Smooth muscle cell (in vitro differentiated cells): Measurements from ENCODE around the gene IL2RA. TPM values are rescaled to one million over a fixed set of nuclear protein-coding genes. Genes with fewer than 3 reads are reported as not detected.

ENCODE experiments used
- DNase-seq: peaks from one replicate; lab custom pipeline; 2025; ENCODE audit not compliant: unreplicated experiment; lab: John Stamatoyannopoulos, UW
- H2AFZ ChIP-seq: fragments of 200-600 bp; sonication (generic); 2 replicates; pipeline ENCODE4 v1.6.0; 2016; ENCODE audit warnings: antibody characterized with exemption, low read depth, mild to moderate bottlenecking
- H3F3A ChIP-seq: fragments of 200-600 bp; sonication (generic); 2 replicates; pipeline ENCODE4 v1.6.0; 2017; ENCODE audit warnings: antibody characterized with exemption, low read depth
- H3K27ac ChIP-seq: fragments of 200-600 bp; sonication (generic); 2 replicates; pipeline ENCODE4 v1.5.1; 2016; ENCODE audit warnings: low read depth, mild to moderate bottlenecking
- H3K27me3 ChIP-seq: fragments of 200-600 bp; sonication (generic); 2 replicates; pipeline ENCODE4 v1.6.1; 2016; ENCODE audit warnings: low read depth, mild to moderate bottlenecking
- H3K36me3 ChIP-seq: fragments of 200-600 bp; sonication (generic); 2 replicates; pipeline ENCODE4 v1.5.1; 2016; ENCODE audit warnings: low read depth
- H3K4me1 ChIP-seq: fragments of 200-600 bp; sonication (generic); 2 replicates; pipeline ENCODE4 v1.5.1; 2016; ENCODE audit warnings: low read depth
- H3K4me2 ChIP-seq: fragments of 200-600 bp; sonication (generic); 2 replicates; pipeline ENCODE4 v1.6.0; 2016; ENCODE audit warnings: mild to moderate bottlenecking
- H3K4me3 ChIP-seq: fragments of 200-600 bp; sonication (generic); 2 replicates; pipeline ENCODE4 v1.5.1; 2016; ENCODE audit warnings: mild to moderate bottlenecking
- H3K79me2 ChIP-seq: fragments of 200-600 bp; sonication (generic); 2 replicates; pipeline ENCODE4 v1.6.0; 2016; ENCODE audit warnings: low read depth, mild to moderate bottlenecking
- H3K9ac ChIP-seq: fragments of 200-600 bp; sonication (generic); 2 replicates; pipeline ENCODE4 v1.6.0; 2016; ENCODE audit warnings: low read depth
- H3K9me3 ChIP-seq: fragments of 200-600 bp; sonication (generic); replicated peaks from 2 replicates; pipeline ENCODE4 v1.5.1; 2016; ENCODE audit warnings: low read depth
- H4K20me1 ChIP-seq: fragments of 200-600 bp; sonication (generic); 2 replicates; pipeline ENCODE4 v1.6.0; 2016; ENCODE audit warnings: low read depth
- WGBS: methylation state at CpG from one replicate; pipeline ENCODE4 v1.1.7; 2016; ENCODE audit warnings: low lambda C conversion rate; 5-methylcytosine and 5-hydroxymethylcytosine counted together
- polyA plus RNA-seq: library from polyadenylated mRNA; unstranded; fragments of >200 nt; fragmentation: Nextera tagmentation; extraction: Ambion mirVana; gene quantifications from 2 replicates; pipeline ENCODE4 v1.2.1, GENCODE V29; 2016
- total RNA-seq: library from RNA; depleted of rRNA; stranded (reverse); fragments of >200 nt; gene quantifications from 2 replicates; pipeline ENCODE4 v1.2.3, GENCODE V29; 2014
- TF ChIP-seq, protein P1 (sequence below): fragments of 200-600 bp; sonication (generic); IDR thresholded peaks from 2 replicates; pipeline ENCODE4 v1.5.1; 2017; ENCODE audit warnings: borderline replicate concordance, mild to moderate bottlenecking, antibody characterized with exemption; ENCODE audit not compliant: insufficient read depth, poor library complexity, severe bottlenecking

Gene IL2RA
- total and polyA plus RNA-seq, 2 experiments from 2014 or later = not detected

DNA sequence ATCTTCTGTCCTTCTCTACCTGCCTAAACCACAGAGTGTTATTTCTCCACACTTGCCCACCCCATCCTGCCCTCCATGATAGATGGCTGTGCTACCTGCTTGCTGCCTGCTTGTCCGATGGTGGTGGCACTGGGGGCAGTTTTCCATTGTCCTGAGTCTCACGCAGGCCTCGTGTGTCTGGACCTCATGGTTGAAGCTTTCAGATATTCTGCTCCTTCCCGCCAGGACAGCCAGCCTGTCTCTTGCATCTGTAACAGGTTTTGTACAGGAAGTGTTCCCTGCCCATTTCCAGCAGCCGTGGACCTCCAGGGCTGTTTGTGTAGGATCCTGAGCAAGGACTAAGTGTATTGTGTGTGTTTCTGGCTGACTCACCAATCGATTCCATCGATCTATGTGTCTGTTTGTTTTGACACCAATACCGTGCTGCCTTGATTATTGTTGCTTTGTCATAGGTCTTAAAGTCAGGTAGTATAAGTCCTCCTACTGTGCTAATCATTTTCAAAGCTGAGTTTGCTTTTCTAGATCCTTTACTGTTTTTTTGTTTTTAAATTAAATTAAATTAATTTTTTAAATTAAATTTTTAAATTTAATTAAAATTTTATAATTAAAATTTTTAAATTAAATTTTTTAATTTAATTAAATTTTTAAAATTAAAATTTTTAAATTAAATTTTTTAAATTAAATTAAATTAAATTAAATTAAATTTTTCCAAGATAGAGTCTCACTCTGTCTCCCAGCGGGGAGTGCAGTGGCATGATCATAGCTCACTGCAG lies 93.3 kb downstream of the IL2RA start:
- Histone ChIP-seq H2AFZ (no peak overlapping the region), H3F3A (no peaks in the 10 kb centered on the region), H3K79me2 (no peaks in the 10 kb centered on the region), H3K27me3 (peaks cover 15% of the 10 kb centered on the region), H3K9ac (no peak overlapping the region), H3K27ac (no peak overlapping the region), H3K36me3 (no peaks in the 10 kb centered on the region), H3K4me2 (no peak overlapping the region), H4K20me1 (no peaks in the 10 kb centered on the region), H3K4me3 (no peak overlapping the region), H3K9me3 (no peaks in the 10 kb centered on the region), H3K4me1 (no peaks in the 10 kb centered on the region)
- TF ChIP-seq, protein P1, sequence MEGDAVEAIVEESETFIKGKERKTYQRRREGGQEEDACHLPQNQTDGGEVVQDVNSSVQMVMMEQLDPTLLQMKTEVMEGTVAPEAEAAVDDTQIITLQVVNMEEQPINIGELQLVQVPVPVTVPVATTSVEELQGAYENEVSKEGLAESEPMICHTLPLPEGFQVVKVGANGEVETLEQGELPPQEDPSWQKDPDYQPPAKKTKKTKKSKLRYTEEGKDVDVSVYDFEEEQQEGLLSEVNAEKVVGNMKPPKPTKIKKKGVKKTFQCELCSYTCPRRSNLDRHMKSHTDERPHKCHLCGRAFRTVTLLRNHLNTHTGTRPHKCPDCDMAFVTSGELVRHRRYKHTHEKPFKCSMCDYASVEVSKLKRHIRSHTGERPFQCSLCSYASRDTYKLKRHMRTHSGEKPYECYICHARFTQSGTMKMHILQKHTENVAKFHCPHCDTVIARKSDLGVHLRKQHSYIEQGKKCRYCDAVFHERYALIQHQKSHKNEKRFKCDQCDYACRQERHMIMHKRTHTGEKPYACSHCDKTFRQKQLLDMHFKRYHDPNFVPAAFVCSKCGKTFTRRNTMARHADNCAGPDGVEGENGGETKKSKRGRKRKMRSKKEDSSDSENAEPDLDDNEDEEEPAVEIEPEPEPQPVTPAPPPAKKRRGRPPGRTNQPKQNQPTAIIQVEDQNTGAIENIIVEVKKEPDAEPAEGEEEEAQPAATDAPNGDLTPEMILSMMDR = no peak
- WGBS = 92% methylated on average over 9 of the region's 9 CpGs
- no peak for DNase-seq

DNA sequence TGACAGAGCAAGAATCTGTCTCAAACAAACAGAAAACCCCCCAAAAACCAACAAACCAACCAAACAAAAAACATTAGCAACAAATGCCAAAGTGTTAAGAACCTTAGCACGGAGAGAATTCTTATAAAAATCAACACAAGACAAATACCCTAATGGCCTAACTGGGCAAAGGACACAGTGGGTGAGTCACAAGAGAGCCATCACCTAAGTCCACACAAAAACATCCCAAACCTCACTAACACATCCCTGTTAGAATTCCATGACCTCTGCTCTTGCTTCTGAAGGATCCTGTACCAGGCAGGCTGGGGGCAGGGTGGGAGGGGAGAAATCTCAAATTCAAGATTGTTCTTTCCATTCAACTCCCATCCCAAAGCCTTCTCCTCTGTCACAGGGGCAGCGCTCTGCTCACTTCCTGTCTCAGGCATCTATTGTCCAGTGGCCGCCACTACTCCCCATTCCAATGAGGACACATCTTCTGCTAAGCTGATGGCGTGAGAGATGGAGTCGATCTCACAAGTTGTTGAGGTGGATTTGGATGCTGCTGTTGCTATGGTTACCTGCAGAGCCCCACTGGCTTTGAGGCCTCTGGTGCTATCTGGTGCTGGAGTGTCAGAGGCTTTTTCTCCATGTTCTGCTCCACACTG lies 94.0 kb downstream of the IL2RA start:
- Histone ChIP-seq H3K9ac (no peak overlapping the region), H3F3A (no peaks in the 10 kb centered on the region), H3K4me1 (no peaks in the 10 kb centered on the region), H3K4me3 (no peak overlapping the region), H2AFZ (no peak overlapping the region), H3K36me3 (no peaks in the 10 kb centered on the region), H3K9me3 (no peaks in the 10 kb centered on the region), H3K27ac (no peak overlapping the region), H3K4me2 (no peak overlapping the region), H3K79me2 (no peaks in the 10 kb centered on the region), H4K20me1 (no peaks in the 10 kb centered on the region), H3K27me3 (peaks cover 8% of the 10 kb centered on the region)
- TF ChIP-seq, protein P1 = no peak
- 87% methylated on average over 5 of the region's 5 CpGs for WGBS
- DNase-seq = no peak

DNA sequence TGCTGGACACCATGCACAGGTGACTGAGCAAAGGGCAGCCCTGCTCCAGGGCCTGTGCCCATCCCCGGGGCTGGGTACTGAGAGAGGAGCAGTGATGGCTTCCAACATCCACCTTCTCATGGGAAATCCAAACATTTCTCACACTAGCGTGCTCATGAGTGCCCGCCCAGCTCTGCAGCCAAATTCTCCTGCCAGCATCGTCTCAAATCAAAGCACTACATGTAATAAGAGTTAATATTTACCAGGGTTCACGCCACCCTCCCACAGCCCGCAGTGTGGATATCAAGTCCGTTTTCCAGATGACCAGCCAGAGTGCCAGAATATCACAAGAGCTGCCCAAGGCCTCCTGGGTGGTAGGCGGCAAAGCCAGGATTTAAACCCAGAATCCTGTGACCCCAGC lies 96.9 kb downstream of the IL2RA start:
- H3K4me1 ChIP-seq = no peaks in the 10 kb centered on the region
- 97% methylated on average over 8 of the region's 8 CpGs for WGBS
- no peak overlapping the region for H3K9ac ChIP-seq
- DNase-seq = no peak
- H3K27ac ChIP-seq = no peak overlapping the region
- TF ChIP-seq, protein P1 = no peak
- no peak overlapping the region for H3K4me3 ChIP-seq
- no peak overlapping the region for H3K4me2 ChIP-seq
- H3K36me3 ChIP-seq = no peaks in the 10 kb centered on the region
- no peaks in the 10 kb centered on the region for H3K9me3 ChIP-seq
- no peaks in the 10 kb centered on the region for H3F3A ChIP-seq
- no peaks in the 10 kb centered on the region for H3K79me2 ChIP-seq
- no peaks in the 10 kb centered on the region for H3K27me3 ChIP-seq
- H4K20me1 ChIP-seq = no peaks in the 10 kb centered on the region
- no peak overlapping the region for H2AFZ ChIP-seq

DNA sequence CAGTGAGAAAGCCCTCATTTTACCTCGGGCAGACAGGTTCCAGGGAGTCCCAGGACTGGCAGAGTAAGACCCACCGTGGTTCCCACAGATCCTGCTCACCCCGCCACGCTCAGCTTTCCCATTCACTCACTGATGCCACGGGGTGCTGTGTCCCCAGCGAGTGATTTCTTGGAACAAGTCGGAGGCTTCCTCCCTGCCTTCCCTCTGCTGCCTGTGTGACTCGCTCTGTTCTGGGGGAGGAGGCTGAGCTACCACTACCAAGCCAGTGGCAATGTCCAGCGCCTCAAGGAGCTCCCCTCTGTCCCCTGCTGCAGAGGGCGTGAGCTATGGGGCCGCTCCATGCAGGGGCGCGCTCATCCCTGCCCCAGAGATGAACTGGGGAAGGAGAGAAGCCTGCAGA lies 97.4 kb downstream of the IL2RA start:
- Histone ChIP-seq H3K9me3 (no peaks in the 10 kb centered on the region), H3K9ac (no peak overlapping the region), H3K4me2 (no peak overlapping the region), H3K27me3 (no peaks in the 10 kb centered on the region), H3F3A (no peaks in the 10 kb centered on the region), H3K79me2 (no peaks in the 10 kb centered on the region), H3K4me3 (no peak overlapping the region), H3K27ac (no peak overlapping the region), H3K4me1 (no peaks in the 10 kb centered on the region), H2AFZ (no peak overlapping the region), H3K36me3 (no peaks in the 10 kb centered on the region), H4K20me1 (no peaks in the 10 kb centered on the region)
- TF ChIP-seq, protein P1 = no peak
- no peak for DNase-seq
- WGBS = 88% methylated on average over 13 of the region's 13 CpGs
